ENCODE data around the gene ARHGAP15. TPM values are rescaled to one million over a fixed set of nuclear protein-coding genes. Genes with fewer than 3 reads are reported as not detected.

Gene ARHGAP15
- total and polyA plus RNA-seq, 4 donors, result 3.8 to 17.9 (median 13.2) TPM

DNA sequence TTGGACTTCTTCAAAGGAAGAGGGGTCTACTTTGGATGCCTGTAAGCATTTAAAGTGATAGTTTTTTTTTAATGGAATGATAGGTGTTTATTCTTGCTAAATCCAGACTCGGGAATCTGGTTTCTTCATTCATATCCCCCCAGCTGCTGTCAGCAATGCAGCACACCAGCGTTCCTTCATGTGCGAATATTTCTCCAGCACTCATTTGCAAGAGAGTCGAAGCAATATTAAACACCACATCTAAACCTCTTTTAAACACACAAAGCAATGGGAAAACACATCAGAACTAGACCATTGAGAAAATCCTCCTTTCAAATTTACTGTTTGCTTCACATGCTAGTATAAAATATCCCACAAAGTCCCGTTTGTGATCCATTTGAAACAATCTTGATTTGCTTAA lies 563.7 kb downstream of the ARHGAP15 start:
- H3K27me3 ChIP-seq (ENCODE audit: control insufficient read depth in 4 of 4, insufficient read depth in 4 of 4, low read length in 3 of 4), result peaks cover 0 to 2% (median 0%) of the 10 kb centered on the region in 4 donors
- no peaks in the 10 kb centered on the region for H3K4me1 ChIP-seq (ENCODE audit: control insufficient read depth in 4 of 4, insufficient read depth in 4 of 4, low read length in 3 of 4)
- no peaks in the 10 kb centered on the region for H3K36me3 ChIP-seq (ENCODE audit: control insufficient read depth in 4 of 4, insufficient read depth in 3 of 4, low read depth in 1 of 4, low read length in 3 of 4)
- no peaks in the 10 kb centered on the region for H3K9me3 ChIP-seq (ENCODE audit: control insufficient read depth in 4 of 4, low read length in 3 of 4)
- no peak overlapping the region for H3K27ac ChIP-seq (ENCODE audit: low read depth in 1 of 2, low read length in 2 of 2)
- WGBS, result 47% methylated on average over 5 of the region's 5 CpGs
- no peak overlapping the region for H3K4me3 ChIP-seq (ENCODE audit: low read depth in 1 of 3, low read length in 3 of 3)
- no peak for DNase-seq (ENCODE audit: low spot score)
- TF ChIP-seq HNF4G (IDR thresholded peaks at IDR 0.05) (no peak), REST (IDR thresholded peaks at IDR 0.05) (no peak), SP1 (IDR thresholded peaks at IDR 0.05) (no peak), FOXA1 (IDR thresholded peaks at IDR 0.05) (no peak), JUND (IDR thresholded peaks at IDR 0.05) (no peak), NR2F2 (IDR thresholded peaks at IDR 0.05) (no peak), MAX (IDR thresholded peaks at IDR 0.05) (no peak), FOXA2 (IDR thresholded peaks at IDR 0.05) (no peak), GABPA (IDR thresholded peaks at IDR 0.05 in 1 of 2, conservative IDR thresholded peaks at IDR 0.05 in 1 of 2) (no peak), YY1 (IDR thresholded peaks at IDR 0.05) (no peak), RAD21 (IDR thresholded peaks at IDR 0.05) (no peak), EGR1 (IDR thresholded peaks at IDR 0.05; ENCODE audit: low read depth in 2 of 2) (no peak), TAF1 (conservative IDR thresholded peaks at IDR 0.05) (no peak), RXRA (IDR thresholded peaks at IDR 0.05) (no peak), HNF4A (conservative IDR thresholded peaks at IDR 0.05) (no peak)
- TF ChIP-seq, protein P1, sequence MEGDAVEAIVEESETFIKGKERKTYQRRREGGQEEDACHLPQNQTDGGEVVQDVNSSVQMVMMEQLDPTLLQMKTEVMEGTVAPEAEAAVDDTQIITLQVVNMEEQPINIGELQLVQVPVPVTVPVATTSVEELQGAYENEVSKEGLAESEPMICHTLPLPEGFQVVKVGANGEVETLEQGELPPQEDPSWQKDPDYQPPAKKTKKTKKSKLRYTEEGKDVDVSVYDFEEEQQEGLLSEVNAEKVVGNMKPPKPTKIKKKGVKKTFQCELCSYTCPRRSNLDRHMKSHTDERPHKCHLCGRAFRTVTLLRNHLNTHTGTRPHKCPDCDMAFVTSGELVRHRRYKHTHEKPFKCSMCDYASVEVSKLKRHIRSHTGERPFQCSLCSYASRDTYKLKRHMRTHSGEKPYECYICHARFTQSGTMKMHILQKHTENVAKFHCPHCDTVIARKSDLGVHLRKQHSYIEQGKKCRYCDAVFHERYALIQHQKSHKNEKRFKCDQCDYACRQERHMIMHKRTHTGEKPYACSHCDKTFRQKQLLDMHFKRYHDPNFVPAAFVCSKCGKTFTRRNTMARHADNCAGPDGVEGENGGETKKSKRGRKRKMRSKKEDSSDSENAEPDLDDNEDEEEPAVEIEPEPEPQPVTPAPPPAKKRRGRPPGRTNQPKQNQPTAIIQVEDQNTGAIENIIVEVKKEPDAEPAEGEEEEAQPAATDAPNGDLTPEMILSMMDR (IDR thresholded peaks at IDR 0.05; ENCODE audit: low read depth, low read length, missing input control), result no peak
- TF ChIP-seq, protein P2, sequence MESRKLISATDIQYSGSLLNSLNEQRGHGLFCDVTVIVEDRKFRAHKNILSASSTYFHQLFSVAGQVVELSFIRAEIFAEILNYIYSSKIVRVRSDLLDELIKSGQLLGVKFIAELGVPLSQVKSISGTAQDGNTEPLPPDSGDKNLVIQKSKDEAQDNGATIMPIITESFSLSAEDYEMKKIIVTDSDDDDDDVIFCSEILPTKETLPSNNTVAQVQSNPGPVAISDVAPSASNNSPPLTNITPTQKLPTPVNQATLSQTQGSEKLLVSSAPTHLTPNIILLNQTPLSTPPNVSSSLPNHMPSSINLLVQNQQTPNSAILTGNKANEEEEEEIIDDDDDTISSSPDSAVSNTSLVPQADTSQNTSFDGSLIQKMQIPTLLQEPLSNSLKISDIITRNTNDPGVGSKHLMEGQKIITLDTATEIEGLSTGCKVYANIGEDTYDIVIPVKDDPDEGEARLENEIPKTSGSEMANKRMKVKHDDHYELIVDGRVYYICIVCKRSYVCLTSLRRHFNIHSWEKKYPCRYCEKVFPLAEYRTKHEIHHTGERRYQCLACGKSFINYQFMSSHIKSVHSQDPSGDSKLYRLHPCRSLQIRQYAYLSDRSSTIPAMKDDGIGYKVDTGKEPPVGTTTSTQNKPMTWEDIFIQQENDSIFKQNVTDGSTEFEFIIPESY (IDR thresholded peaks at IDR 0.05), result no peak
- TF ChIP-seq, protein P3, sequence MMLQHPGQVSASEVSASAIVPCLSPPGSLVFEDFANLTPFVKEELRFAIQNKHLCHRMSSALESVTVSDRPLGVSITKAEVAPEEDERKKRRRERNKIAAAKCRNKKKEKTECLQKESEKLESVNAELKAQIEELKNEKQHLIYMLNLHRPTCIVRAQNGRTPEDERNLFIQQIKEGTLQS (IDR thresholded peaks at IDR 0.05), result no peak
- H3K9ac ChIP-seq (ENCODE audit: low read depth in 1 of 2, low read length in 2 of 2), result no peak overlapping the region

Measured in liver (tissue), 9 donors.